Iris pigment epithelial cell (primary cell): Measurements from ENCODE around the gene TRIP10.
"Not testable (repeated sequence)": the region's sequence is repeated elsewhere in the genome, so short reads cannot be mapped to it uniquely, and the experiment has no call there.

Source experiments
- DNase-seq: peaks from one replicate; pipeline ENCODE4 v3.0.0-alpha.2; 2011; ENCODE audit warnings: low read depth

TRIP10 gene

DNA sequence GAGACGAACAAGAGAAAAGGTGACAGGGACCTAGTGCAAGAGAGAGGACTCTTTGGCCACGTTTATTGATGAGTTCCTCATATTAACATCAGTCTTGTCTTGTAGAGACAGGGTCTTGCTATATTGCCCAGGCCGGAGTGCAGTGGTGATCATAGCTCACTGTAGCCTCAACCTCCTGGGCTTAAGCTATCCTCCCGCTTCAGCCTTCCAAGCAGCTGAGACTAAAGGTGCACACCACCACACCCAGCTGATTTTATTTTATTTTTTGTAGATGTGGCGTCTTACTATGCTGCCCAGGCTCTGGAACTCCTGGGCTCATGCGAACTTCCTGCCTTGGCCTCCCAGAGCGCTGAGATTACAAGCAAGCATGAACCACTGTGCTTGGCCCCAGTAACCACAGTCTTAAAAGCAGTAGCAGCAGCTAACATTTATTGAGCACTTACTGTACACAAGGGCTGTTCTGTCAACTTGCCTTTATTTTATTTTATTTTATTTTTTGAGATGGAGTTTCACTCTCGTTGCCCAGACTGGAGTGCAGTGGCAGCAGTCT, 28.8 kb downstream of the TRIP10 start:
- DNase-seq, result no peak

DNA sequence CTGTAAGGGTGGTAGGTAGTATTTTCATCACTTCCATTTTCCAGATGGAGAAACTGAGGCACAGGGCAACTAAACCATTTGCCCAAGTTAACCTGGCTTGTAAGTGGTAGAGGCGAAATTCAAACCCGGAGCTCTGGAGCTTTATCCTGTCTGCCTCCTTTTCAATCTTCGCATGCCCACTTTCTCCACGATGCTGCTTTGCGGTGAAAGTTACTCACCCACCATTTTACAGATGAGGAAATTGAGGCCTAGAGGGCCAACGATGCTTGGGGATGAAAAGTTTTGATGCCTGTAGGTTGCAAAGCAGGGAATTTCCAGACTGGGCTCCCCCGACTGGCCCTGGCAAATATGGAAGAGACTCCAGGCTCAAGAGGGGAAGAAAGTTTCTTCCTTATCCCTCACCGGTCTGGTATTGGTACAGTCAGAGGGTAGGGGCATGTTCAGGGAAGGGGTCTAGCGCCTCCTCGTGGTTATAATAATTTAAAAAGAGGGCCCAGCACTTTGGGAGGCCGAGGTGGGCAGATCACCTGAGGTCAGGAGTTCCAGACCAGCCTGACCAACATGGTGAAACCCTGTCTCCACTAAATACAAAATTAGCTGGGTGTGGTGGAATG, 29.6 kb downstream of the TRIP10 start:
- no peak for DNase-seq

- not testable (repeated sequence) for DNase-seq
These were observed 32.2 kb downstream of the TRIP10 start for GRCh38 chr19:6771648-6772027.

DNA sequence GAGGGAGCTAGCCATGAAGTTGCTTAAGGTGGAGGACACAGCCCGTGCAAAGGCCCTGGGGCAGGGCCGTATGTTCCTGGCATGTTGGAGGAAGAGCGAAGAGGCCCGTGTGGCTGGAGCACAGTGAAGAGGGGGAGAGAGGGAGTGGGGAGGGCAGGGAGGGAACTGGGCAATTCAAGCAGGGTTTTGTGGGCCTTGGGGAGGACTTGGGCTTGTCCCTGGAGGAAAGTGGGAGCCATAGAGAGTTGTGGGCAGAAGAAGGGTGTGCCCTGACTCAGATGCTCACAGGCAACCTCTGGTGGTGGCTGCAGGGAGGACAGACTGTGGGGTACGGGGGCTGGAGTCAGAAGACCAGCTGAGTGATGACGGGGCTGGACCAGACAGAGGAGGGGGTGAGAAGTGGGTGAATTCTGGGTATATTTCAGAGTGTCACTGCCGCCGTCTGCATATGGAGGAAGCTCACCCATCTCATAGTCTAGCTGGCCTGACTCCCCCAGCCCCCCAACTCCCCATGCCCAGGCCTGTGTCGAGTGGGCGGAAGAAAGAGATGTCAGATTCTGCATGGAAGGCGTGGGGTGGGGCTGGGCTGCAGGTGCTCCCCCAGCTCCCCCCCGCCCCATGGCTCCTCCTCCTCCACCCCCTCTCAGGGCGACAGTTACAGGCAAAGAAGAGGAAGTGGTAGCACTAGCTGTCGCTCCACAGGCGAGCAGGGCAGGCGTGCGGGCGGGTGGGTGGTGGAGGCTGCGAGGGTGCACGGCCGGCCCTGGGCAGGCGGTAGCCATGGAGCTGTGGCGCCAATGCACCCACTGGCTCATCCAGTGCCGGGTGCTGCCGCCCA, 32.8 kb downstream of the TRIP10 start, which contains the start of gene VAV1:
TSS of gene VAV1 (plus strand) at position 681 of the 838 bp plus-strand sequence. CDS start at position 781, 100 bp downstream.
- no peak for DNase-seq

DNA sequence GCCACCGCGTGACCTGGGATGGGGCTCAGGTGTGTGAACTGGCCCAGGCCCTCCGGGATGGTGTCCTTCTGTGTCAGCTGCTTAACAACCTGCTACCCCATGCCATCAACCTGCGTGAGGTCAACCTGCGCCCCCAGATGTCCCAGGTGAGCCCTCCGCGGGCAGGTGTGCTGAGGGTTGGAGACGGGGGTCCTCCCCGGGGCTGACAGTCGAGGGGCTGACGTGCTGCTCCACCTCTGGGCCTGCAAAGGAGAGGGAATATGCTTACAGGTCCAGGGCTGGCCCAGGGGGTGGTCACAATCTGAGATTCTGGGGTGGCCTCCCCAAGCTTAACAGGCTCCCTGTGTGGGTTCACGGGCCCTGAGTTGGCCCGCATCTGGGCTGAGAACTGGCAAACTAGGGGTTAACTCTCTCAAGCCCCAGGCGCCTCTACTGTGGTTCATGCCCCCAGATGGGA, 33.4 kb downstream of the TRIP10 start:
- DNase-seq, result no peak

- no peak for DNase-seq
These were observed 33.9 kb downstream of the TRIP10 start for GRCh38 chr19:6773323-6773931.

DNA sequence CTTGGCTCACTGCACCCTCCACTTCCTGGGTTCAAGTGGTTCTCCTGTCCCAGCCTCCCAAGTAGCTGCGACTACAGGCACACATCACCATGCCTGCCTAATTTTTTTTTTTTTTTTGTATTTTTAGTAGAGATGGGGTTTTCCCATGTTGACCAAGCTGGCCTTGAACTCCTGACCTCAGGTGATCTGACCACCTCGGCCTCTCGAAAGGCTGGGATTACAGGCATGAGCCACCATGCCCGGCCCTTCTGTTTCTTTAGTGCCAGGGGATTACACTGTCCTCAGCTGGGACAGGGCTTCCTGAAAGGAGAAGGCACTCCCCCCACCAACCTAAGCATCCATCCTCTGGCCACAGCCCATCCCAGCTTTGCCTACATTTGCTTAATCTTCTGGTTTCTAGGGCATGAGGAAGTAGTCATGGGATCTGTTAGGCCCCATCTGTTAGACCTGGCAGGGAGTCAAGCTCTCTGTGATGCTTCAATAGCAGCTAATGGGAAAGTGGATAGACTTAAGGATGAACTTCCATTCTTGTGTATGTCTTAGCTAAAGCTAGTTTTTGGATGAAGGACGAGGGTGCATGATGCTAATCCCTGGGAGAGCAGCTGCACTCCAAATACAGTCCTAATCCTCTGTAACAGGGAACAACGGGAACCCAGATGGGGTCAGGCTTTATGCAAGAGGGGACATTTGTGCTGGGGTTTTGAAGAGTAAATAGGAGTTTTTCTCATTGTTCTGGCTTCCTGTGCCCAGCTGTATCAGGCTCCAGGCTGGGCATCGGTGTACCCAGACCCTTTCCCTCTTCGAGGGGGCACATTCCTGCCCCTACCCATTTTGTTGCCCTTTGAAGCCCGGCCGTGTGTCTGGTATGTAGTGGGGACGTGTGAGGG, 35.6 kb downstream of the TRIP10 start:
- DNase-seq, result peak; percentile 34

DNA sequence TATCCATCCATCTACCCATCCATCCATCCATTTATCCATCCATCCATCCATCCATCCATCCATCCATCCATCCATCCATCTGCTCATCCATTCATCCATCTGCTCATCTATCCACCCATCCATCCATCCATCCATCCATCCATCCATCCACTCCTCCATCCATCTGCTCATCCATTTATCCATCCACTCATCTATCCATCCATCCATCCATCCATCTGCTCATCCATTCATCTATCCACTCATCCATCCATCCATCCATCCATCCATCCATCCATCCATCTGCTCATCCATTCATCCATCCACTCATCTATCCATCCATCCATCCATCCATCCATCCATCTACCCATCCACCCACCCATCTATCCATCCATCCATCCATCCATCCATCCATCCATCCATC, 36.6 kb downstream of the TRIP10 start:
- not testable (repeated sequence) for DNase-seq

GRCh38 chr19:6776999-6777398, 37.5 kb downstream of the TRIP10 start:
- DNase-seq, result no peak

DNA sequence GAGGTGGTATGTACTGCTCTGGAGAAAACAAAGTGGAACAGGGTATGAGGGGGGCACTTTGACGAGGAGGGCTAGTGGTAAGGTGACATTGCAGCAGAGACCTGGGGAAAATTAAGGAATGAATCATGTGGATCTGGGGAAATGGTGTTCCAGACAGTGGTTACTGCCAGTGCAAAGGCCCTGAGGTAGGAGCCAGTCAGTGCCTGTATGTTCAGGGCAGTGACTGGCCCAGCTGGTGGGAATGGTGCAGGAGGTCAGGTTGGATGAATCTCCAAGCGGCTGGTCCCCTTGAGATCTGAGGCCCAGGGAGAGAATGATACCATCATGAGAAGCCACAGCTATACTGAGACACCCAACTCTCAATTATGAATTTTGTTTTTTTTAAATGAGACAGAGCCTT, 38.0 kb downstream of the TRIP10 start:
- DNase-seq, result no peak

- no peak for DNase-seq
These were observed 38.9 kb downstream of the TRIP10 start for GRCh38 chr19:6778386-6778785.

DNA sequence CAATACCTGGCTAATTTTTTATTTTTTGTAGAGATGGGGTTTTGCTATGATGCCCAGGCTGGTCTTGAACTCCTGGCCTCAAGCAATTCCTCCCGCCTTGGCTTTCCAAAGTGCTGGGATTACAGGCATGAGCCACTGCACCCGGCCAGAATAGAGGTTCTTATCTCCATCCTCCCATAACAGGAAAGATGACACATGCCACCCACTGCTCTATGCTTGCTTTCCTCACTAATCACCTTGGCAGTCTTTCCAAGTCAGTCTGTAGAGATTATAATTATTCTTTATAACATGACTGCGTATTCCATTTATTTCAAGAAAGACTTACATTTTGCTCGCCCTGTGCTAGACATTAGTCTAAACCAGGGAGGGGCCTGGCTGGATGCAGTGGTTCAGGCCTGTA, 39.7 kb downstream of the TRIP10 start:
- DNase-seq, result no peak

GRCh38 chr19:6787393-6787792, 47.9 kb downstream of the TRIP10 start:
- DNase-seq, result no peak

DNA sequence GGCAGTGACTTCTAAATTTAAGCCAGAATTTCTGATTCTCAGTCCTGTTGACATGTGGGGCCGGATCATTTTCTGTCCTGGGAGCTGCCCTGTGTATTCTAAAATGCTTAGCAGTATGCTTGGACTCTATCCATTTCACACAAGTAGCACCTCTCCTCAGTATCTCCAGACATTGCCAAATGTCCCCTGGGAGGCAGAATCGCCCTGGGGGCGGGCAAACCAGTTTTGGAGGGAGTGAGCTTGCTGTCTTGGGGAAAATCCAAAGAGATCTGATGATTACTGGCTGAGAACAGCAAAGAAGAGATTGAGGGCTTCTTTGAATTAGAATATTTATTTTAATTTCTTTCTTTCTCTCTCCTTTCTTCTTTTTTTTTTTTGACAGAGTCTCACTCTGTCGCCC, 49.4 kb downstream of the TRIP10 start:
- DNase-seq, result no peak

DNA sequence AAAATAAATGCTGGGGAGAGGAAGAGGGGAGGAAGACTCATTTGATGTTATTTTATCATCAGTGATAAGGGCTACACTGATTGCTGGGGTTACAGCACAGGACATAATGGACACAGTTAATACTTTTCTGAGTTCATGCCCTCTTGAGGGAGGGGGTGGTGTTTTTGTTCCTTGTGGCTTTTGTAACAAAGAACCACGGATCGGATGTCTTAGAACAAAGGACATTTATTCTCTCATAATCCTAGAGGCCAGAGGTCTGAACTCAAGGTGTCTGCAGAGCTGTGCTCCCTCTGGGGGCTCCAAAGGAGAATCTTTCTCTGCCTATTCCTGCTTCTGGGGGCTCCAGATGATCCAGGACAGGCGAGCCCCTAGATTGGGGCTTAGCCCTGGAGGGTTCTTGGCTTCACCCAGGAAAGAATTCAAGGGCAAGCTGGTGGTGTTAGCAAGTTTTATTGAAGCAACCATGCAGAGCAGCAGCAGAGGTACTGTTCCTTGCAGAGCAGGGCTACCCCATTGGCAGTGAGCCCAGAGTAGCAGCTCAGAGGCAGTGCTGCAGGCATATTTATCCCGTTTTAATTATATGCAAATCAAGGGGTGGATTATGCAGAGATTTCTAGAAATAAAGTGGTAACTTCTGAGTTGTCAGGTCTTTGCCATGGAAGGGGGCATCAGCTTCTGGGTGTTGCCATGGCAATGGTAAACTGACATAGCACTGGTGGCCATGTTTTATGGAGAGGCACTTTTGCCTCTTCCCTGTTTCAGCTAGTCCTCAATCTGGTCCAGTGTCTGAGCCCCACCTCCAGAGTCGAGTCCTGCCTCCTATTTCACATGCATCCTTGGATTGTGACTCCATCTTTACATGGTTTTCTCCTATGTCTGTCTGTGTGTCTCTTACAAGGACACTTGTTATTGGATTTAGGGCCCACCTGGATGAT, 51.0 kb downstream of the TRIP10 start:
- no peak for DNase-seq

GRCh38 chr19:6791237-6791636, 51.8 kb downstream of the TRIP10 start:
- DNase-seq, result no peak

DNA sequence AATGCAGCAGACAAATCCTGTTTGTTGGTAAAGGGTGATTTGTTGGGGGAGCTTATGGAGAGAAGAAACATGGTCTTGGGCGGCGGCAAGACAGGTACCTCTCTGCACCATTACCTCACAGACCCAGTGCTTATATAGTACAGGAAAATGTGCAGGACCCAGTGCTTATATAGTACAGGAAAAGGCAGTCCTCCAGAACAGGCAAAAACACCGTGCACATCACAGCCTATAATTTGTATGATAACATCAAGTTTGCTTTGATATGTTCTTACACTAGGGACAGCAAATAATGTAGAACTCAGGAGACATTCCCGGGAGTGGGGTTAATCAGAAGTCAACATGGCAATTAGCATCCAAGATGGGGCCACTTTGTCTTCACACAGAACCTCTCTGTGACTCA, 53.9 kb downstream of the TRIP10 start:
- no peak for DNase-seq

- DNase-seq, result no peak
These were observed 54.5 kb downstream of the TRIP10 start for GRCh38 chr19:6793973-6794372.

GRCh38 chr19:6794686-6795431, 55.4 kb downstream of the TRIP10 start:
- no peak for DNase-seq

- no peak for DNase-seq
These were observed 56.8 kb downstream of the TRIP10 start for GRCh38 chr19:6796278-6796677.
